AG04449 (cell line): ENCODE results near the gene TP73.

Experiments used
- CTCF ChIA-PET: fragments of 350-600 bp; formaldehyde crosslinking; extraction: SDS; loops from one replicate; lab custom pipeline; 2021; ENCODE audit warnings: antibody characterized with exemption; lab: Yijun Ruan, JAX
- POLR2A ChIA-PET: fragments of 400-600, 350-600 bp; formaldehyde crosslinking; extraction: SDS; loops from one replicate; lab custom pipeline; 2020; ENCODE audit warnings: antibody characterized with exemption, inconsistent platforms; lab: Yijun Ruan, JAX
- DNase-seq: peaks from one replicate; pipeline ENCODE4 v3.0.0-alpha.2; 2010; ENCODE audit warnings: low read depth, low spot score
- H3K4me3 ChIP-seq: 2 replicates; pipeline ENCODE4 v1.5.1; 2011; ENCODE audit warnings: low read depth, mild to moderate bottlenecking, control low read depth, low read length
- TF ChIP-seq, protein P1 (sequence below): IDR thresholded peaks from one replicate; pipeline ENCODE4 v1.5.1; 2011; ENCODE audit warnings: mild to moderate bottlenecking, moderate library complexity, low read length, control low read depth, inconsistent platforms; ENCODE audit not compliant: insufficient read depth; ENCODE audit errors: missing control alignments

Gene TP73

DNA sequence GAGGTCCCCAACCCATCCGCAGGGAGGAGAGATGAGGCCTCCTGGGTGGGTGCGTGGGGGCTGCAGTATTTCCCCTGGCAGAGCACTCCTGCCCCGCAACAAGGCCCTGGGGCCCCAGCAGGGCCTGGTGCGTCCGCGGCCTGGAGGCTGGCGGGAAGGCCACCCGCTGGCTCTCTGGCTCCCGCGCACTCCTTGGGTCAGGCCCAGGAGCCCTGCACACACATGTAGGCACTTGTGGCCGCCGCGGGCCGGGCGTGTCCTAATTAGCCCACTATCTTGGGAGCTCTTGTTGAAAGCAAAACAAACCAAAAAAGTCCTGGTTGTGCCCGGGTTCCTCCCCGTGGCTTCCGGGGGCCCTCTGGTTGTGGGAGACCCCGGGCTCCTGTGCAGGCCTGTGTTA is 50.2 kb downstream of the TP73 start:
- DNase-seq = no peak
- H3K4me3 ChIP-seq = no peak overlapping the region
- ChIA-PET POLR2A (no interaction called here), CTCF (no interaction called here)
- TF ChIP-seq, protein P1, sequence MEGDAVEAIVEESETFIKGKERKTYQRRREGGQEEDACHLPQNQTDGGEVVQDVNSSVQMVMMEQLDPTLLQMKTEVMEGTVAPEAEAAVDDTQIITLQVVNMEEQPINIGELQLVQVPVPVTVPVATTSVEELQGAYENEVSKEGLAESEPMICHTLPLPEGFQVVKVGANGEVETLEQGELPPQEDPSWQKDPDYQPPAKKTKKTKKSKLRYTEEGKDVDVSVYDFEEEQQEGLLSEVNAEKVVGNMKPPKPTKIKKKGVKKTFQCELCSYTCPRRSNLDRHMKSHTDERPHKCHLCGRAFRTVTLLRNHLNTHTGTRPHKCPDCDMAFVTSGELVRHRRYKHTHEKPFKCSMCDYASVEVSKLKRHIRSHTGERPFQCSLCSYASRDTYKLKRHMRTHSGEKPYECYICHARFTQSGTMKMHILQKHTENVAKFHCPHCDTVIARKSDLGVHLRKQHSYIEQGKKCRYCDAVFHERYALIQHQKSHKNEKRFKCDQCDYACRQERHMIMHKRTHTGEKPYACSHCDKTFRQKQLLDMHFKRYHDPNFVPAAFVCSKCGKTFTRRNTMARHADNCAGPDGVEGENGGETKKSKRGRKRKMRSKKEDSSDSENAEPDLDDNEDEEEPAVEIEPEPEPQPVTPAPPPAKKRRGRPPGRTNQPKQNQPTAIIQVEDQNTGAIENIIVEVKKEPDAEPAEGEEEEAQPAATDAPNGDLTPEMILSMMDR = no peak

DNA sequence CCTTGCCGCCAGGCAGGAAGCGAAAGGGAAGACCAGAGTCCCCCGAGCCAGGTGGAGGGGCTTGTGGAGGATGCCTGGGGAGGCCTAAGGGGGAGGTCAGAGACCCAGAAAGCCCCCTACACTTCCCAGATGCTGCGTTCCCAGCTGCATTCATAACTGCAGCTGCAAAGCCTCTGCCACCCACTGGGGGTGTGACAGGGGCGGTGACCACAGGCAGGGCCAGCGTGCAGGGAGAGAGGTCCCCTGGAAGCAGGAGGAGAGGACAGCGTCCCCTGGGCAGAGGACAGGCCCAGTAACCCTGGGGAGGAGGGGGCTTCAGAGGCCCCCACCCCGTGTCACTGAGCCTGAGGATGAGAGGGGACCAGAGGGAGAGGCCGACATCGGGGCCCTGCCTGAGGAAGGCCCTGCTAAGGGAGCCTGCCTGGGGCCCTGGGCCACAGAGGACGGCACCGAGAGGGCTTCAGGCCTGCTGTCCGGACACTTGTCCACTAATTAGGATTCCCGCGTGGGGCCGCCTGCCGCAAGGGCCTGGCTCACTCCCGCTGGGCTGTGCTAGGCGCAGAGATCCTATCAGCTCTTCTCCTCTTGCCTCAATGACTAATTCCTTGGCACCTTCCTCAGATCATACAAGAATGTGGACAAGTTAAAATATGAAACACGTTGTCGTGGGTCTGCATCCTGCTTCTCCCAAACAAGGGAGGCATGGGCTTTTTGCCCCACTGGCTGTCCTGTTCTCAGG is 50.8 kb downstream of the TP73 start:
- TF ChIP-seq, protein P1 = no peak
- DNase-seq = no peak
- ChIA-PET CTCF (interaction anchor here (1.4 to 1.5 kb wide), 2 partner anchors 18 to 22 kb away, joined by 3 read pairs; no protein-coding TSS in a partner anchor), POLR2A (no interaction called here)
- no peak overlapping the region for H3K4me3 ChIP-seq

DNA sequence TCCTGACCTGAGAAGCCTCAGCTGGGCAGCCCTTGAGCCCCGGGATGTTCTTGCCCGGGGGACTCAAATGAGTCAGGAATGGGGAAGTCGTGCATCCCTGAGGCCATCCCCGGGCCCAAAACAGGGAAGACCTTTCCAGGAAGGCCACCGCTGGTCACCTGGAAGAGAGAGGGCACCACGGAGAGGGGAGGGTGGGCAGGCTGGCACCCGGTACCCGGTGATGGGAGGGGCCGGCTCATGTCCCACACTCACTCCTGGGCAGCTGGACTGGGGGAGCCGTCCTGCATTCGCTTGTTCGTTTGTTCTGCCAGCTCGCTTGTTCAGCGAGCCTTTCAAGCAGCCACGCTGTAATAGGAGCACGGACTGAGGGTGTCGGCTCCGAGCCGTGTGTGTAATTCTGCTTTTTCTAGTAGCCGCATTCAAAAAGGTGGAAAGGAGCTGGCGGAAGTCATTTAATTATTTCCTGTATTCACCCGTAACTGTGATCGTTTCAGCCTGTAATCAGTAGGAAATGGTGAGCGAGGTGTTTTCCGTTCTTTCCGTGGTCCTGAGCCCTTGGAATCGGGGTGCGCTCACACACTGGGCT is 51.6 kb downstream of the TP73 start:
- H3K4me3 ChIP-seq = no peak overlapping the region
- DNase-seq = no peak
- ChIA-PET CTCF (interaction anchor here (1.4 to 1.5 kb wide), 2 partner anchors 17 to 21 kb away, joined by 3 read pairs; no protein-coding TSS in a partner anchor), POLR2A (no interaction called here)
- TF ChIP-seq, protein P1 = no peak

DNA sequence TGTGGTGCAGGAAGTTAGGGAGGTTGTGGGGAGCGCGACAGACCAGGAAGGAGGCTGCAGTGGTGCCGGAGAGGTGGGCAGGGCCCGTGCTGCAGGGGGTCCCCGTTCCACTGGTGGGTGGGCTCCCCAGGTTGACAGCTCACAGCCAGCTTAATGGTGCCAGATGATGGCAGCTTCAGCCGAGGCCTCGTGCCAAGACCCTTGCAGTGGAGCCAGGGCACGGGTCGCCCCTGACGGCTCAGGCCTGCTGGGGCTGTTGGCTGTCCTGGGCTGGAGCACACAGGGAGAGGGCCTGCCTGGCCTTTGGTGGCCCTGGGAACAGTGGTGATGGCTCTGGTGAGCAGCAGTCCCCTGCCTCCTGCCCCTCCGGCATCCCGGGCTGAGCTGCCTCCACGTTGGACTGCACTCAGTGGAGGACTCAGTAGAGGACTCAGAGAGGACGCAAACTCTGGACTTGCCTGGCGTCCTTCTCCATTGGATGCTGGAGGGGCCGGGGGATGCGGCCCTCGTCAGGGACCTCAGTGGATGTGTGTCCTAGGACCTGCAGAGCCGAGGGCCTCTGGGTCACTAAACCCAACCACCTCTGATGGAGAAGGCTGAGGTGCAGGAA is 53.1 kb downstream of the TP73 start:
- no peak overlapping the region for H3K4me3 ChIP-seq
- CTCF ChIA-PET = interaction anchor here (0.7 kb wide), 1 partner anchor 19 kb away, joined by 3 read pairs; no protein-coding TSS in a partner anchor
- DNase-seq = no peak
- POLR2A ChIA-PET = no interaction called here
- TF ChIP-seq, protein P1 = no peak

DNA sequence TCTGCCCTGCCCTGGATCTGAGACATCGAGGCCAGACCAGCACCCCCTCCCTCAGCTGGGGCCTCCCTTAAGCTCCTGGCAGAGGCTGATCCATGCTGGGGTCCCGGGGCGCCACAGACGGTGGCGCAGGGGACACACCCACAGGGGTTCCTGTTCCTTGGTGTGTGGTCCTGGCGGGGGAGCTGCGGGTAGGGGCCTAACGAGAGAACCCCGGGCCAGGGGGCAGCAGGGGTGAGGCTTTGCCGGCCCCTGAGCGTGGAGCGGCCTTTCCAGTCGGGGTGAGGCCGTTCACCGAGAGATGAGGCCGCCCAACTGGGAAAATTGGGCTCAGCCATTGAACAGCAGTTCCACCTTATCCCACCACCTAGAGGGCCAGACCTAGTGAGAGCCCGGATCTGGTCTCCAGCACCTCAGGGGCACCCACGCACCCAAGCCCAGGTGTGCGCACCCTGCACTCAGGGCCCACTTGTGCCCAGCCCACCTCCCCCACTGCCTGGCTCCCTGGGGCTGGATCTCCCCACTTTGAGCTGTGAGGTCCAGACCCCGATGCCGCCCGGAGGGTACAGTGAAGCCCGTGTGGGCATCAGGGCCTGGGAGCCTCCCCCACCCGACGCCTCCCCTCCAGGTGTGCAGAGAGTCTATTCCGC is 54.5 kb downstream of the TP73 start:
- CTCF ChIA-PET = no interaction called here
- H3K4me3 ChIP-seq = no peak overlapping the region
- POLR2A ChIA-PET = no interaction called here
- DNase-seq = no peak
- TF ChIP-seq, protein P1 = no peak
